Endothelial cell of umbilical vein (primary cell): ENCODE data around the gene COMMD7. TPM values are rescaled to one million over a fixed set of nuclear protein-coding genes. Genes with fewer than 3 reads are reported as not detected.

ENCODE experiments used
- BruUV-seq: library from RNA; stranded (reverse); fragments of 400-500 nt; replicated peaks from 2 replicates; lab custom pipeline; 2021; lab: Mats Ljungman, UMichigan
- CTCF ChIA-PET: fragments of 300-600, 350-600 bp; sonication (Branson Sonifier 250); formaldehyde crosslinking; loops from one replicate; lab custom pipeline; 2021; ENCODE audit warnings: antibody characterized with exemption, inconsistent platforms; lab: Charles Lee
- POLR2A ChIA-PET: fragments of 300-600, 350-600 bp; sonication (Branson Sonifier 250); formaldehyde crosslinking; loops from one replicate; lab custom pipeline; 2021; ENCODE audit warnings: antibody characterized with exemption, inconsistent platforms; lab: Charles Lee
- DNase-seq: peaks from one replicate; pipeline ENCODE4 v3.0.0-alpha.2; 2011; ENCODE audit warnings: low read depth, low spot score
- FAIRE-seq: peaks from 2 replicates; lab custom pipeline; 2011; peaks lifted over from hg19 to GRCh38; lab: Jason Lieb, UNC
- H2AFZ ChIP-seq: 2 replicates; pipeline ENCODE4 v1.6.0; 2012; ENCODE audit warnings: low read depth, low read length, control low read depth, inconsistent platforms
- H3K27ac ChIP-seq: 2 replicates; pipeline ENCODE4 v1.5.1; 2011; ENCODE audit warnings: low read depth, mild to moderate bottlenecking, control low read depth, low read length, moderate library complexity; ENCODE audit not compliant: insufficient read depth
- H3K27me3 ChIP-seq, 2 experiments: 2 replicates each; pipeline versions ENCODE4 v1.6.0 to v1.6.1; 2011; ENCODE audit warnings: low read length in 2 of 2, mixed read lengths in 1 of 2; ENCODE audit not compliant: control insufficient read depth in 2 of 2, insufficient read depth in 2 of 2
- H3K36me3 ChIP-seq, 2 experiments: 2 replicates in 1 of 2; 3 replicates in 1 of 2; pipeline ENCODE4 v1.5.1; 2011; ENCODE audit warnings: low read length in 2 of 2, mild to moderate bottlenecking in 1 of 2, moderate library complexity in 1 of 2; ENCODE audit not compliant: control insufficient read depth in 2 of 2, insufficient read depth in 2 of 2; ENCODE audit errors: extremely low read depth in 1 of 2
- H3K4me1 ChIP-seq: 3 replicates; pipeline ENCODE4 v1.5.1; 2011; ENCODE audit warnings: mild to moderate bottlenecking, low read length; ENCODE audit not compliant: control insufficient read depth, insufficient read depth; ENCODE audit errors: extremely low read depth
- H3K4me2 ChIP-seq: 2 replicates; pipeline ENCODE4 v1.6.1; 2011; ENCODE audit warnings: low read length, control low read depth, mixed read lengths; ENCODE audit not compliant: insufficient read depth
- H3K4me3 ChIP-seq, 3 experiments: fragments of 200-600 bp in 1 of 3; sonication (generic), shearing (Covaris generic) in 1 of 3; replicated peaks in 1 of 3; 2 replicates each; pipeline ENCODE4 v1.5.1; 2011 to 2016; ENCODE audit warnings: control low read depth in 3 of 3, low read length in 3 of 3, mild to moderate bottlenecking in 2 of 3, inconsistent platforms in 1 of 3, low read depth in 1 of 3, moderate library complexity in 1 of 3; ENCODE audit not compliant: insufficient read depth in 1 of 3
- H3K79me2 ChIP-seq: 2 replicates; pipeline ENCODE4 v1.6.0; 2012; ENCODE audit warnings: low read length, inconsistent platforms; ENCODE audit not compliant: control insufficient read depth, insufficient read depth
- H3K9ac ChIP-seq: replicated peaks from 2 replicates; pipeline ENCODE3; 2011; ENCODE audit warnings: low read length, control low read depth; ENCODE audit not compliant: insufficient read depth; ENCODE audit errors: extremely low read depth
- H3K9me1 ChIP-seq: replicated peaks from 3 replicates; pipeline ENCODE4 v1.6.0; 2011; ENCODE audit warnings: mild to moderate bottlenecking, low read length; ENCODE audit not compliant: control insufficient read depth, insufficient read depth; ENCODE audit errors: extremely low read depth
- H3K9me3 ChIP-seq: replicated peaks from 2 replicates; pipeline ENCODE4 v1.5.1; 2012; ENCODE audit warnings: low read length, inconsistent platforms; ENCODE audit not compliant: control insufficient read depth, insufficient read depth
- H4K20me1 ChIP-seq: replicated peaks from 2 replicates; pipeline ENCODE3; 2011; ENCODE audit warnings: mild to moderate bottlenecking, low read length; ENCODE audit not compliant: control insufficient read depth, insufficient read depth; ENCODE audit errors: extremely low read depth
- CTCF ChIP-seq, 2 donors: IDR thresholded peaks; 1 replicate in 1 of 2; 2 replicates in 1 of 2; pipeline ENCODE4 v1.5.1; 2011; ENCODE audit warnings: low read length in 2 of 2, mild to moderate bottlenecking in 2 of 2, moderate library complexity in 2 of 2, control low read depth in 1 of 2, inconsistent platforms in 1 of 2, low read depth in 1 of 2; ENCODE audit not compliant: insufficient read depth in 1 of 2; ENCODE audit errors: extremely low read depth in 1 of 2
- EZH2 ChIP-seq: IDR thresholded peaks from 2 replicates; pipeline ENCODE4 v1.6.1; 2012; ENCODE audit warnings: borderline replicate concordance, low read depth, mild to moderate bottlenecking, moderate library complexity, low read length, inconsistent platforms; ENCODE audit not compliant: severe bottlenecking
- FOS ChIP-seq: IDR thresholded peaks from 2 replicates; pipeline ENCODE4 v1.6.1; 2011; ENCODE audit warnings: mild to moderate bottlenecking, low read length, moderate library complexity, borderline replicate concordance; ENCODE audit not compliant: insufficient read depth
- GATA2 ChIP-seq: IDR thresholded peaks from 2 replicates; pipeline ENCODE4 v1.7.0; 2011; ENCODE audit warnings: low read depth, mild to moderate bottlenecking, moderate library complexity, mixed read lengths, low read length; ENCODE audit not compliant: insufficient read length, insufficient read depth
- JUN ChIP-seq: IDR thresholded peaks from 2 replicates; pipeline ENCODE4 v1.6.1; 2011; ENCODE audit warnings: borderline replicate concordance, low read depth; ENCODE audit not compliant: insufficient read length, insufficient read depth
- MAX ChIP-seq: IDR thresholded peaks from 2 replicates; pipeline ENCODE4 v1.6.1; 2011; ENCODE audit not compliant: insufficient read depth, insufficient read length
- MYC ChIP-seq: IDR thresholded peaks from one replicate; pipeline ENCODE4 v1.6.1; 2011; ENCODE audit warnings: mild to moderate bottlenecking, low read depth, low read length
- POLR2A ChIP-seq: IDR thresholded peaks from 2 replicates; pipeline ENCODE4 v1.6.1; 2012; ENCODE audit warnings: low read depth, mild to moderate bottlenecking, control low read depth, low read length
- POLR2AphosphoS5 ChIP-seq: IDR thresholded peaks from 2 replicates; pipeline ENCODE4 v1.6.1; 2012; ENCODE audit warnings: low read depth, mild to moderate bottlenecking, control low read depth, low read length, moderate library complexity; ENCODE audit not compliant: insufficient read depth
- dilution Hi-C: fragments of 300-500 bp; cut with MboI; formaldehyde crosslinking; loops from one replicate; pipeline ENCODE4 v1.15.0; 2019; ENCODE audit warnings: low sequenced_read_pairs; ENCODE audit not compliant: extremely low pct_ligation_motif_present
- intact Hi-C: fragments of 100-400 bp; cut with micrococcal nuclease; formaldehyde crosslinking; loops from one replicate; pipeline ENCODE4 v1.10.0; 2022
- polyA plus RNA-seq, 4 experiments: library from polyadenylated mRNA; depleted of rRNA in 3 of 4; stranded (reverse) in 3 of 4; unstranded in 1 of 4; fragments of >200 nt; gene quantifications; 2 replicates each; pipeline versions ENCODE4 v1.2.1 to v1.2.3, GENCODE V29; 2011 to 2012; ENCODE audit warnings: missing spikeins in 1 of 4
- total RNA-seq: library from RNA; stranded (reverse); gene quantifications from 2 replicates; pipeline ENCODE4 v1.2.3, GENCODE V29; 2021

Gene COMMD7
- total and polyA plus RNA-seq, 2 donors (not counting 3 experiments of a cell fraction or from before 2014, with no cell fraction given) = 58.8 to 72.9 TPM

GRCh38 chr20:32780278-32780677 lies 37.0 kb upstream of the COMMD7 start:
- H3K4me3 ChIP-seq = no peak overlapping the region
- no peaks in the 10 kb centered on the region for H3K4me1 ChIP-seq
- intact Hi-C loops (no loop called here), dilution Hi-C loops (no loop called here)
- no TSS peak for BruUV-seq
- no peak overlapping the region for H3K4me2 ChIP-seq
- H2AFZ ChIP-seq = no peak overlapping the region
- no peak overlapping the region for H3K9ac ChIP-seq
- H3K79me2 ChIP-seq = no peaks in the 10 kb centered on the region
- H3K9me1 ChIP-seq = no peaks in the 10 kb centered on the region
- no peaks in the 10 kb centered on the region for H3K9me3 ChIP-seq
- H3K27me3 ChIP-seq = no peaks in the 10 kb centered on the region
- H3K36me3 ChIP-seq = no peaks in the 10 kb centered on the region
- H4K20me1 ChIP-seq = no peaks in the 10 kb centered on the region
- CTCF ChIA-PET = interaction anchor here (7.7 kb wide), 1 partner anchor 104 kb away, joined by 636 read pairs; the partner anchor contains the start of gene C20orf203
- TF ChIP-seq MAX = no peak
- TF ChIP-seq EZH2 = no peak
- TF ChIP-seq JUN = no peak
- TF ChIP-seq POLR2AphosphoS5 = no peak
- TF ChIP-seq FOS = no peak
- TF ChIP-seq GATA2 = no peak
- TF ChIP-seq POLR2A = no peak
- no peak for TF ChIP-seq MYC
- TF ChIP-seq CTCF (IDR thresholded peaks at IDR 0.05; ENCODE audit: extremely low read depth in 1 of 2, insufficient read depth in 1 of 2, low read depth in 1 of 2, low read length in 2 of 2) = no peak
- FAIRE-seq (no peak), DNase-seq (no peak)
- no peak overlapping the region for H3K27ac ChIP-seq
- POLR2A ChIA-PET = no interaction called here
